Measurements from ENCODE around the gene CNTNAP2. TPM values are rescaled to one million over a fixed set of nuclear protein-coding genes. Genes with fewer than 3 reads are reported as not detected.

The CNTNAP2 gene
- total and polyA plus RNA-seq, 9 of the 15 experiments (the other 6 are each of a cell fraction or from before 2014, with no cell fraction given): 0.04 to 0.62 (median 0.09) TPM; not detected in 4

- Histone ChIP-seq H2AFZ (ENCODE audit: low read depth, low read length) (no peak overlapping the region), H3K9me1 (ENCODE audit: control insufficient read depth, insufficient read depth, low read length) (no peaks in the 10 kb centered on the region), H3K36me3 (ENCODE audit: control insufficient read depth, insufficient read depth, low read length) (no peaks in the 10 kb centered on the region), H3K27me3 (ENCODE audit: control insufficient read depth in 2 of 2, insufficient read depth in 2 of 2, low read length in 2 of 2) (no peaks in the 10 kb centered on the region), H4K20me1 (replicated peaks; ENCODE audit: control insufficient read depth, insufficient read depth, low read length) (no peaks in the 10 kb centered on the region), H3K9ac (ENCODE audit: insufficient read depth in 1 of 2, low read depth in 2 of 2, low read length in 2 of 2) (no peak overlapping the region), H3K4me3 (no peak overlapping the region), H3K4me2 (ENCODE audit: insufficient read depth, low read length) (no peak overlapping the region), H3K4me1 (replicated peaks in 1 of 2; ENCODE audit: control insufficient read depth in 2 of 2, insufficient read depth in 2 of 2, low read length in 2 of 2) (no peaks in the 10 kb centered on the region), H3K9me3 (replicated peaks; ENCODE audit: control insufficient read depth, insufficient read depth, low read depth, low read length) (no peaks in the 10 kb centered on the region; the same call in 1 of the 2 replicates), H3K27ac (ENCODE audit: extremely low read depth, low read depth, low read length) (no peak overlapping the region), H3K79me2 (ENCODE audit: control insufficient read depth, insufficient read depth, low read length) (no peaks in the 10 kb centered on the region)
- intact Hi-C loops (cut with micrococcal nuclease) (no loop called here), in situ Hi-C loops (cut with MboI) (no loop called here)
- POLR2A ChIA-PET: no interaction called here
- ATAC-seq (no peak), DNase-seq (ENCODE audit: extremely low read depth in 1 of 4, low spot score in 3 of 4) (no peak), FAIRE-seq (no peak)
- 0% methylated on average over 3 of the region's 3 CpGs for WGBS (ENCODE audit: insufficient coverage, low coverage, missing lambda C conversion rate)
- CTCF ChIA-PET (ENCODE audit: low intra/inter-chr PET ratio): no interaction called here
- BruUV-seq (replicated peaks): no TSS peak
- TF ChIP-seq SRSF3 (IDR thresholded peaks at IDR 0.05; ENCODE audit: insufficient read depth, low read length) (no peak), HNRNPK (IDR thresholded peaks at IDR 0.05; ENCODE audit: low read depth, low read length, poor library complexity, severe bottlenecking) (no peak), NR2F6 (CRISPR knock-in tag; IDR thresholded peaks at IDR 0.05) (no peak), KAT8 (IDR thresholded peaks at IDR 0.05; ENCODE audit: low read depth) (no peak), NELFE (IDR thresholded peaks at IDR 0.05; ENCODE audit: insufficient read depth, insufficient read length) (no peak), ZNF311 (CRISPR knock-in tag; IDR thresholded peaks at IDR 0.05) (no peak), FUS (optimal IDR thresholded peaks at IDR 0.05; ENCODE audit: low read depth, low read length) (no peak), ZKSCAN8 (CRISPR knock-in tag; IDR thresholded peaks at IDR 0.05) (no peak), ZBTB17 (CRISPR knock-in tag; IDR thresholded peaks at IDR 0.05) (no peak), PURB (CRISPR knock-in tag; IDR thresholded peaks at IDR 0.05; ENCODE audit: low read depth) (no peak), TFAM (CRISPR knock-in tag; conservative IDR thresholded peaks at IDR 0.05) (no peak)
- TF ChIP-seq, protein P1, sequence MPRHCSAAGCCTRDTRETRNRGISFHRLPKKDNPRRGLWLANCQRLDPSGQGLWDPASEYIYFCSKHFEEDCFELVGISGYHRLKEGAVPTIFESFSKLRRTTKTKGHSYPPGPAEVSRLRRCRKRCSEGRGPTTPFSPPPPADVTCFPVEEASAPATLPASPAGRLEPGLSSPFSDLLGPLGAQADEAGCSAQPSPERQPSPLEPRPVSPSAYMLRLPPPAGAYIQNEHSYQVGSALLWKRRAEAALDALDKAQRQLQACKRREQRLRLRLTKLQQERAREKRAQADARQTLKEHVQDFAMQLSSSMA (CRISPR knock-in tag; IDR thresholded peaks at IDR 0.05): no peak
- TF ChIP-seq, protein P2, sequence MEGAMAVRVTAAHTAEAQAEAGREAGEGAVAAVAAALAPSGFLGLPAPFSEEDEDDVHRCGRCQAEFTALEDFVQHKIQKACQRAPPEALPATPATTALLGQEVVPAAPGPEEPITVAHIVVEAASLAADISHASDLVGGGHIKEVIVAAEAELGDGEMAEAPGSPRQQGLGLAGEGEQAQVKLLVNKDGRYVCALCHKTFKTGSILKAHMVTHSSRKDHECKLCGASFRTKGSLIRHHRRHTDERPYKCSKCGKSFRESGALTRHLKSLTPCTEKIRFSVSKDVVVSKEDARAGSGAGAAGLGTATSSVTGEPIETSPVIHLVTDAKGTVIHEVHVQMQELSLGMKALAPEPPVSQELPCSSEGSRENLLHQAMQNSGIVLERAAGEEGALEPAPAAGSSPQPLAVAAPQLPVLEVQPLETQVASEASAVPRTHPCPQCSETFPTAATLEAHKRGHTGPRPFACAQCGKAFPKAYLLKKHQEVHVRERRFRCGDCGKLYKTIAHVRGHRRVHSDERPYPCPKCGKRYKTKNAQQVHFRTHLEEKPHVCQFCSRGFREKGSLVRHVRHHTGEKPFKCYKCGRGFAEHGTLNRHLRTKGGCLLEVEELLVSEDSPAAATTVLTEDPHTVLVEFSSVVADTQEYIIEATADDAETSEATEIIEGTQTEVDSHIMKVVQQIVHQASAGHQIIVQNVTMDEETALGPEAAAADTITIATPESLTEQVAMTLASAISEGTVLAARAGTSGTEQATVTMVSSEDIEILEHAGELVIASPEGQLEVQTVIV (CRISPR knock-in tag; IDR thresholded peaks at IDR 0.05; ENCODE audit: borderline replicate concordance): no peak
- TF ChIP-seq, protein P3, sequence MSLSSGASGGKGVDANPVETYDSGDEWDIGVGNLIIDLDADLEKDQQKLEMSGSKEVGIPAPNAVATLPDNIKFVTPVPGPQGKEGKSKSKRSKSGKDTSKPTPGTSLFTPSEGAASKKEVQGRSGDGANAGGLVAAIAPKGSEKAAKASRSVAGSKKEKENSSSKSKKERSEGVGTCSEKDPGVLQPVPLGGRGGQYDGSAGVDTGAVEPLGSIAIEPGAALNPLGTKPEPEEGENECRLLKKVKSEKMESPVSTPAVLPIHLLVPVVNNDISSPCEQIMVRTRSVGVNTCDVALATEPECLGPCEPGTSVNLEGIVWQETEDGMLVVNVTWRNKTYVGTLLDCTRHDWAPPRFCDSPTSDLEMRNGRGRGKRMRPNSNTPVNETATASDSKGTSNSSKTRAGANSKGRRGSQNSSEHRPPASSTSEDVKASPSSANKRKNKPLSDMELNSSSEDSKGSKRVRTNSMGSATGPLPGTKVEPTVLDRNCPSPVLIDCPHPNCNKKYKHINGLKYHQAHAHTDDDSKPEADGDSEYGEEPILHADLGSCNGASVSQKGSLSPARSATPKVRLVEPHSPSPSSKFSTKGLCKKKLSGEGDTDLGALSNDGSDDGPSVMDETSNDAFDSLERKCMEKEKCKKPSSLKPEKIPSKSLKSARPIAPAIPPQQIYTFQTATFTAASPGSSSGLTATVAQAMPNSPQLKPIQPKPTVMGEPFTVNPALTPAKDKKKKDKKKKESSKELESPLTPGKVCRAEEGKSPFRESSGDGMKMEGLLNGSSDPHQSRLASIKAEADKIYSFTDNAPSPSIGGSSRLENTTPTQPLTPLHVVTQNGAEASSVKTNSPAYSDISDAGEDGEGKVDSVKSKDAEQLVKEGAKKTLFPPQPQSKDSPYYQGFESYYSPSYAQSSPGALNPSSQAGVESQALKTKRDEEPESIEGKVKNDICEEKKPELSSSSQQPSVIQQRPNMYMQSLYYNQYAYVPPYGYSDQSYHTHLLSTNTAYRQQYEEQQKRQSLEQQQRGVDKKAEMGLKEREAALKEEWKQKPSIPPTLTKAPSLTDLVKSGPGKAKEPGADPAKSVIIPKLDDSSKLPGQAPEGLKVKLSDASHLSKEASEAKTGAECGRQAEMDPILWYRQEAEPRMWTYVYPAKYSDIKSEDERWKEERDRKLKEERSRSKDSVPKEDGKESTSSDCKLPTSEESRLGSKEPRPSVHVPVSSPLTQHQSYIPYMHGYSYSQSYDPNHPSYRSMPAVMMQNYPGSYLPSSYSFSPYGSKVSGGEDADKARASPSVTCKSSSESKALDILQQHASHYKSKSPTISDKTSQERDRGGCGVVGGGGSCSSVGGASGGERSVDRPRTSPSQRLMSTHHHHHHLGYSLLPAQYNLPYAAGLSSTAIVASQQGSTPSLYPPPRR (CRISPR knock-in tag; IDR thresholded peaks at IDR 0.05; ENCODE audit: borderline replicate concordance): no peak
- TF ChIP-seq, protein P4, sequence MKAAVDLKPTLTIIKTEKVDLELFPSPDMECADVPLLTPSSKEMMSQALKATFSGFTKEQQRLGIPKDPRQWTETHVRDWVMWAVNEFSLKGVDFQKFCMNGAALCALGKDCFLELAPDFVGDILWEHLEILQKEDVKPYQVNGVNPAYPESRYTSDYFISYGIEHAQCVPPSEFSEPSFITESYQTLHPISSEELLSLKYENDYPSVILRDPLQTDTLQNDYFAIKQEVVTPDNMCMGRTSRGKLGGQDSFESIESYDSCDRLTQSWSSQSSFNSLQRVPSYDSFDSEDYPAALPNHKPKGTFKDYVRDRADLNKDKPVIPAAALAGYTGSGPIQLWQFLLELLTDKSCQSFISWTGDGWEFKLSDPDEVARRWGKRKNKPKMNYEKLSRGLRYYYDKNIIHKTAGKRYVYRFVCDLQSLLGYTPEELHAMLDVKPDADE (conservative IDR thresholded peaks at IDR 0.05; ENCODE audit: control insufficient read depth, low read depth, low read length): no peak
These were observed 1037.0 kb downstream of the CNTNAP2 start for GRCh38 chr7:147153571-147153970.
